LoVo (cell line): Measurements from ENCODE around the gene SPATC1L.
"Not testable (repeated sequence)": the region's sequence is repeated elsewhere in the genome, so short reads cannot be mapped to it uniquely, and the experiment has no call there.

Experiments
- DNase-seq: peaks from one replicate; pipeline ENCODE4 v3.0.0-alpha.2; 2016; ENCODE audit warnings: low spot score

The SPATC1L gene

GRCh38 chr21:46200877-46201803 lies 16.9 kb upstream of the SPATC1L start:
- DNase-seq, result not testable (repeated sequence)

GRCh38 chr21:46199436-46200373 lies 15.4 kb upstream of the SPATC1L start:
- no peak for DNase-seq

DNA sequence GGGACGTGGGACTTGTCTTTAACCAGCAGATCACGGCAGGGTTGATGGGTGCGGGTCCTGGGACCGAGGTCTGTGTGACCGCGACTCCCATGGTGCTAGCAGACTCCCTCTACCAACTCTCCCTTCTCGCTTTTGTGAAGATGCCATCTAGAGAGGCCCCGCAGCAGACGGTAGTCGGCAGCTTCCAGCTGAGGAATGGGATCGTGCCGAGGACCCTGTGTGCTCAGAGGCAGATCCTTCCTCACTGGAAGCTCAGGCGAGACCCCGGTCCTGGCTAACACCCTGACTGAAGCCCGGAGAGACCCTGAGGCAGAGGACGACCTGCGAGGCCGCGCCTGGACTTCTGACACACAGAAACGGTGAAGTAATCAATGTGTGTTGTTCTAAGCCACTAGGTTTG lies 12.5 kb upstream of the SPATC1L start:
- DNase-seq, result no peak

DNA sequence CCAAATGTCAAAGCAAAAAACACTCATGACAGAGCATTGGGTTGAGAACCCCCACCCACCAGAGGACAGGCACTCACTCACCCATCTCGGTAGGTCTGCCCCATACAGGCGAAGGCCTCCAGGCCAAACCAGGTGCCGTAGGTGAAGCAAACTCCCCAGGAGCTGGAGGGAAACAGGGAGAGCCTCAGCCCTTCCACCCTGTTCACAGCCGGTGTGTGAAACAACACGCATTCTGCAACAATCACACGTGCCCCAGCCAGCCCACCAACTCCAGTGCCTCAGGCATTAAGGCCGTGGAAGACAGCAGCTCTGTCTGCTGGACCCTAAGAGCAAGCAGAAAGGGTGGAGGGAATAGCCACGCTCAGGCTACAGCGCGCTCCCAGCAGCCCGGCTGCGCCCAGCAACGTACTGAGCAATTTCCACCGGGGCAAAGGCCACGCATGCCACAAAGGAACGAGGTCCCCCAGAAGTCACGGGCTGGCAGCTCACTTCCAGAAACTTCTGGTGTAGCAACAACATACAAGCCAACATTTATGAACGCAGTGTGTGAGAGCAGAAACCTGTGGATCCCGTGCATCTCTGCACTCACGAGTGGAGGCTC lies 11.4 kb upstream of the SPATC1L start:
- no peak for DNase-seq

DNA sequence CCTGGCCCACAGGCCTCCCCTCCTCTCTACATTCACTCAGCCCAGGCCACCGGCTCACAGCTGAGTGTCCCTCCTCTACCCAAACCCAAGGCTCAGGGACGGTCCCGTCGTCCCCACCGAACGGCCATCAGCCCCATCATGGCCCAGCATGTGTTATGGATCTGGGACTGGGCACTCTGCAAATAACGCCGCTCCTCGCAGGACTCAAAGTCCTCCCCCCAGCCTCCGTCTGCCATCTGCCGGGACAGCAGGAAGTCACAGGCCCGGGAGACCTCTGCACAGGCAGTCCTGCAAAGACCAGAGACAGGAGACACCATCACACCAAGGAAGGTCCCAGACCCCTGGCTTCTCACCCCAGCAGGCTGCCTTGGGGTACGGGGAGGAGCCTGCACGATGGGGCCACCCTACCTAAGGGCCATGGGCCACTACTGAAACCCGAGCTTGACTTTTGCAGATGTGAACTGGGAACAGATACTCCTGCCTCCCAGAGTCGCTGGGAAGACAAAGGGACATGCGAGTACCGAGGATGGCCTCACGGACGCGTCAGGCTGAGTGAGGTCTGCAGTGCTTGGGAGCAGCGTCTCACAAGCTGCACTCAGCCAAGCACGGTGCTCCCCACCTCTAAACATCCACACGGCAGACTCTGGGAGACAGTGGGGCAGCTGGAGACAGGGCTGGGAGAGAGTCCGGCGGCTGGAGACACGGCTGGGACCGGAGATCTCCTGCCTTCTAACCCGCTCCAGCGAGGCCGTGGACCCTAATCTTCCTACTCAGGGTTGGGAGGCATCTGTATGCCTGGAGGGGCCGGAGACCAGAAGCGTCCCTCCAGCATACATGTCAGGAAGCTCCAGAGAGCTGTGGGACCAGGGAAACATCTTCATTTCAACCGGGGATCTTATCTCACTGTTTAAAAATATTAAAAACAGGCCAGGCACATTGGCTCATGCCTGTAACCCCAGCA lies 10.4 kb upstream of the SPATC1L start:
- DNase-seq, result no peak

DNA sequence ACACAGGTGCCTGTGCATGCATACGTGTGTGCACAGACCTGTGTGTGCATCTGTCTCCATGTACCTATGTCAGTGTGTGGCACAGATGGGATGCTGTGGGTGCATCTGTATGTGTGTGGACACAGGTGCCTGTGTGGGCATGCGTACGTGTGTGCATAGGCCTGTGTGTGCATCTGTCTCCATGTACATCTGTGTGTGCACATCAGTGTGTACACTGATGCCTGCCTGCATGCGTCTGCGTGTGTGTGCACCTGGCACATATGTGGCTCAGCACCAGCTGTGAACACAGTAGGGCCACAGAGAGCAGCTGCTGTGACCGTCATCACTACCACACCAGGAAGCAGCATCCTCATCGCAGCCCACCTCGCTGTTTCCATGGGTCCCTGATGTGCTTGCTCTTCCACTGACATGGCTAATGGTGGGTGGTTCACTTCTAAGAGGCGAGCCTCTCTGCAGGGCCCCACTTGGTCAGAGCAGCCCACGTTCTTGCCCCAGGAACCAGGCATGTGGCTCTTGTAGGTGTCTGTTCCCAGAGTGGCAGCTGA lies 9.6 kb upstream of the SPATC1L start:
- no peak for DNase-seq

GRCh38 chr21:46191686-46192575 lies 7.7 kb upstream of the SPATC1L start:
- DNase-seq, result no peak

- DNase-seq, result no peak
Observed at GRCh38 chr21:46191257-46191685, 7.0 kb upstream of the SPATC1L start.

DNA sequence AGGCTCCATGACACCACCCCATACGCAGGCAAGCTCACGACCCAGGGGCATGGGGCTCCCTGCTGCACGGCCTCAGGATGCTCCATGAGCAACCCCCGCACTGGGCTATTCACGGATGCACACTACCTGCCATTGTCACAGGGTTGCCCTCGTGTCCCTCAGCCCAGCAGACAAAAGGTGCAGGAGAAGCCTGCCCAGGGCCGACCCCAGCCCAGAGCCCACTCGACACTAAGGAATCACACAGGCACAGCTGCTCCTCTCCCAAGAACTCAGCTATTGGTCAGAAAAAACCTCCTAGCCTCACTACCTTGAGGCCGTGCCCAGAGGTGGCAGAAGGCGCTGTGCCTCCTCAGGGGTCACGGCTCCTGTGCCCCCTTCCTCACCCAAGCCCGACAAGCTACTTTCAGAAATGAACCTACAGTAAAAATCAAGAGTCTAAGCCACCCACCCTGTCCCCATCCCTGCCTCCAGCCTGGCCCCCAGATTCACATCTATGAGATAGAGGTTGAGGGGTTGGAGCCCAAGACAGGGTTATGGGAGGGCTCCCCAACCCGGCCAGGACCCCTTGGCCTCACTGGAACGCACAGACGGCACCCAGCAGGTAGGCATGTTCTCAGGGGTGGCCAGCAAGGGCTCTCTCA lies 6.4 kb upstream of the SPATC1L start:
- DNase-seq, result no peak

GRCh38 chr21:46189959-46190490 lies 5.8 kb upstream of the SPATC1L start:
- no peak for DNase-seq

DNA sequence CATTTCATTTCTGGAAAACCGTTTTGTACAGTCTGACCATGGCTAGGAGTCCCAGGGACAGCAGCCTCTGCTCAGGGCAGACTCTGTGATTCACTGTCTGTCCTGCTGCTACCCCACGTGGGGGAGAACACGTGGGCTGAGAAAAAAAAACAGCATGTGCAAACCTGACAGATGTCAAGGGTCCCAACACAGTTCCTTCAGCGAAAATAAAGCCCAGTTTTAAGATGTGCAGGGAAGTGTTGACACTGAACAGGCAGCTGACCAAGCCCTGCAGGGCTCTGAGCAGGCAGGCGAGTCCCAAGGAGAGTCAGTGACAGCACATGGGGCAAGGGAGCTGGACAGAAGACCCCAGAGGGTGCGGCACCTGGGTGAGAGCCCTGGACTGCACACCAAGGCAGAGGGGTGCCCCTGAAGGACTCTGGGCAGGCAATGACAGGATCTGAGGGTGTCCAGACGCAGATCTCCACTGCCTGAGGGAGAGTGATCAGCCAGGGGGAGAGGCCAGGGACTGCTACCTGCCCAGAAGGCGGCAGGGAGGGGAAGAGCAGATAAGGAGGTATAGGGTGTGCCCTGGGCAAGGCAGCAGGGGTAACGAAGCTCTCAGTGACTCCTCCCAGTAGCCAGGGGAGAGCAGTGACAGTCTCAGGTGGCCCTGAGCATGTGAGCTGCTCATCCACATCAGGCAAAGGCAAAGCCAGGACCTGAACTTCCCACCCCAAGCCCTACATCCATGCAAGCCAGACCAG lies 5.1 kb upstream of the SPATC1L start:
- DNase-seq, result no peak

DNA sequence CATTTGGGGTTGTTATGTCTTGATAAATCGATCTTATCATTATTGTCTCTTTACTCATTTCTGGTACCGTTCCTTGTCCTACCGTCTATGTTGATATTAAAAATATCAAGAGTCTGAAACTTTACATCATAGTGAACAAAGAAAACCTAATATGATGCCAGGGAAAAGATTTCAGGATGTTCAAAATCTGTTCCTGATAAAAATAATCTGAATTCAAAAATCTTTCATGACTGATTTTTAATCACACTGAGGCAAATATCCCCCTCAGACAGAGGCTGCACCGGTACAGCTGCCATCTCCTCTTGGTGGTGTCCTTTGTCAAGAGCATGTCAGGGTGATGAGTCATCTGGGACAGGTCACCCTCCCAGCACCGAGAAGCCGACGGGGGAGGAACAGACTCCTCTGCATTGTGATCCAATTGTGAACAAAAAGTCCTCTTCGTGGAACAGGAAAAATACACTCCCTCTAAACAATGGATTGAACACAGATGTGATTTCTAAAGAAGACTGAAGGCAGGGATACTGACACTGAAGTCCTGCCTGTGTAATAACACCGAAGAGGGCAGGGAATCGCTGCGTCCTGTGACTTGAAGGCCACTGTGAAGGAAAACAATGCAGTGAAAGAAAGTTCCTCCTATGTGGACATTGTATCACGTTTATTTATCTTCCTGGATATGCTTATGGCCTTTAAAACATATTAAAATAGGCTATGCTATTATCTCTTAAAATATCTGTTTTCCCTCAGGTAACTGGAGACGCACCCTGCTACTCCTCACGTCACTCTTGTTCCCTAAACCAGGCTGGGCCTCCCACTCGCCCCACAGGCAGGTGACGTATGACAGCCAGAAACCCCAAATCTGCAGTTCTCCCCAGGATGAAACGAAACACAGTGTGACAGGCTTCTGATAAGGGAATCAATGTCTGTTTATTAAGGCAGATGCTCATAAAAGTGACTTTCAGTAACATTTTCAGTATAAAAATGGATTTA lies 4.3 kb upstream of the SPATC1L start:
- DNase-seq, result peak; percentile 51

DNA sequence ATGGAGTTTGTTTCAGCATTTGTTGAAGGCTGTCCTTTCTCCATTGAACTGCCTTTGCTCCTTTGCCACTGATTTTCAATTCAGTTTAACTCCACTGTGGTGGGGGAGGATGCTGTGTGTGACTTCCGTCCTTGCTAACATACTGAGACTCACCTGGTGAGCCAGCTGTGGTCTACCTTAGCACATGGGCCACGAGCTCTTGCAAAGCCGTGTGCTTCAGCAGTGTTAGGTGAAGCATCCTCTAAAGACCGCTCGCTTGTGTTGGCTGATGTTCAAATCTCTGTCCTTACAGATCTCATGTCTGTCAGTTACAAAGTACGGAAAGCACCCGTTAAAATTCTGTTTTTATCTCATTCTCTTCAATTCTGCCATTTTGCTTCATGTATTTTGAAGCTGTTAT lies 3.6 kb upstream of the SPATC1L start:
- DNase-seq, result no peak

- no peak for DNase-seq
Observed at GRCh38 chr21:46187261-46187660, 3.0 kb upstream of the SPATC1L start.

DNA sequence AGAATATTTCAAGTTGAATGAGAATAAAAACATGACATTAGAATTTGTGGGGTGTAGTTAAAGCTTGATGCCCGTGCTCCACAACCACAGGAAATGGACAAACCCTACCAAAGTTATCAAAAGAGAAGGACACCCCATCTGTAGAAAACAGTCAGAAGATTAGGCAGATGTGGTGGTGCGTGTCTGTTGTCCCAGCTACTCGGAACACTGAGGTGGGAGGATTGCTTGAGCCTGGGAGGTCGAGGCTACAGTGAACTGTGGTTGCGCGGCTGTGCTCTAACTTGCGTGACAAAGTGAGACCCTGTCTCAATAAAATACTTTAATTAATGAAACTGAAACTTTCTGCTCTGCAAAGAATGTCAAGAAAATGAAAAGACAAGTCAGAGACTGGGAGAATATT lies 1.5 kb upstream of the SPATC1L start:
- DNase-seq, result no peak

GRCh38 chr21:46184625-46185555 lies 631 bp upstream of the SPATC1L start:
- DNase-seq, result no peak
